Omental fat pad (tissue), 4 donors: ENCODE data around the gene MN1. TPM values are rescaled to one million over a fixed set of nuclear protein-coding genes. Genes with fewer than 3 reads are reported as not detected.
"Not testable (repeated sequence)": the region's sequence is repeated elsewhere in the genome, so short reads cannot be mapped to it uniquely, and the experiment has no call there.

Experiments used
- ATAC-seq: fragments of 150-250 bp; one replicate; pipeline ENCODE4 v1.9.1; 2016; ENCODE audit warnings: mild to moderate bottlenecking, moderate library complexity; ENCODE audit not compliant: low FRiP score
- DNase-seq: peaks from one replicate; pipeline ENCODE4 v3.0.0-alpha.2; 2019; ENCODE audit warnings: low spot score
- total RNA-seq, 4 donors: library from RNA; depleted of rRNA; stranded (reverse); fragments of >200 nt; gene quantifications; one replicate each; pipeline ENCODE4 v1.1.0, GENCODE V29; 2016
- TF ChIP-seq, protein P1 (sequence below), 3 donors: fragments of 450-650 bp; IDR thresholded peaks; one replicate each; pipeline ENCODE4 v1.5.1; 2016 to 2017; ENCODE audit warnings: antibody characterized with exemption in 3 of 3, mild to moderate bottlenecking in 3 of 3, moderate library complexity in 2 of 3

MN1 gene
- total RNA-seq, 4 donors from 2014 or later, result 4.8 to 16.5 (median 8.9) TPM

DNA sequence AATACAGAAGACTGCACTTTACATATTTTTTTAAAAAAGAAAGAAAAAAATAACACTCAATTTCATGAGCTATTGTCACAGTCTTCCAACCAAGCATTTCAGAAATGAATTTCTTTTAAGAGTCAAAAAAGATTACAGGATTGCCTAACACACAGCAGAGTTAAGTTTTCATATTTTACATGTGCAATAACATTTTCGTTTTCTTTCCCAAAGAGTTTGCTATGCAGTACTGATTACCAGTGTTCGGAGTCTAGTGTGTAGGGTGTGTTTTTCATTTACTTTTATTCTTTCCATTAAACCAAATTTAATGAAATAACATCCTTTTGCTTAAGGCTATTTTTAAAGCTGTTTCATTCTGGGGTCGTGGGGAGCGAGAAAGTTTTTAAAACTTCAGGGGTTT is 53.2 kb downstream of the MN1 start:
- ATAC-seq (peak; percentile 42), DNase-seq (no peak)
- TF ChIP-seq, protein P1, sequence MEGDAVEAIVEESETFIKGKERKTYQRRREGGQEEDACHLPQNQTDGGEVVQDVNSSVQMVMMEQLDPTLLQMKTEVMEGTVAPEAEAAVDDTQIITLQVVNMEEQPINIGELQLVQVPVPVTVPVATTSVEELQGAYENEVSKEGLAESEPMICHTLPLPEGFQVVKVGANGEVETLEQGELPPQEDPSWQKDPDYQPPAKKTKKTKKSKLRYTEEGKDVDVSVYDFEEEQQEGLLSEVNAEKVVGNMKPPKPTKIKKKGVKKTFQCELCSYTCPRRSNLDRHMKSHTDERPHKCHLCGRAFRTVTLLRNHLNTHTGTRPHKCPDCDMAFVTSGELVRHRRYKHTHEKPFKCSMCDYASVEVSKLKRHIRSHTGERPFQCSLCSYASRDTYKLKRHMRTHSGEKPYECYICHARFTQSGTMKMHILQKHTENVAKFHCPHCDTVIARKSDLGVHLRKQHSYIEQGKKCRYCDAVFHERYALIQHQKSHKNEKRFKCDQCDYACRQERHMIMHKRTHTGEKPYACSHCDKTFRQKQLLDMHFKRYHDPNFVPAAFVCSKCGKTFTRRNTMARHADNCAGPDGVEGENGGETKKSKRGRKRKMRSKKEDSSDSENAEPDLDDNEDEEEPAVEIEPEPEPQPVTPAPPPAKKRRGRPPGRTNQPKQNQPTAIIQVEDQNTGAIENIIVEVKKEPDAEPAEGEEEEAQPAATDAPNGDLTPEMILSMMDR (IDR thresholded peaks at IDR 0.05), result no peak

DNA sequence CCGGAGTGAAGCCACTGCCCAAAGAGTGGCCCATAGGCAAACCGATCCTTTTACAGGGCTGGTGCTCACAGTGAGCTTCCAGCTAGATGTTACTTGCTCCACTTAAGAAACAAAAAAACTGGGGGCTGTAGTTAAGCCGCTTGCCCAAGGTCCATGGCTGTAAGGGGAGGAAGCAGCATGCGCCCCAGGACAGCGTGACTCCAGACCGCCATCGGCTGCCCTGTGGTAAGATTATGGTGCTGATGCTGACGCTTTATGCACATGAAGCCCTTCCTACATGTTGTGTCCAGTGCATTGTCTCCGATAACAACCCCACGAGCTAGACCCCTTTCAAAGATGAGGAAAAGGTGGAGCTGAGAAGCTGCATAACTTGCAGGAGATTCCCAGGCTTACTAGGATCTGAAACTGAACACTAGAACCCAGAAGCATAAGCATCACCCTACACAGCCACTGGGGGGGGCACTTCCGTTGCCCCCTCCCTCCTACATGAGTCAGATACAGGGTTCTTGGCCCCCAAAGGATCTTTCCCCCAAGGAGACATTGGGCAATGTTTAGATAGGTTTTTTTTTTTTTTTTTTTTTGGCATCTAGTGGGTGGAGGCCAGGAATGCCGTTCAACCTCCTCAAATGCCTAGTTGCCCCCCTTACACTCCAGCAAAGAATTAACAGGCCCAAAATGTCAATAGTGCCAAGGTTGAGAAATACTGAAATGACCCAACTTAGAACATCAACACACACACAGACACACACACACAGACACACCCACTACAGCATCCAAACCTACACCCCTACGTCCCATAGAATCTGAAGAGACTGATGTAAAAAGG is 53.9 kb downstream of the MN1 start:
- DNase-seq, result no peak
- TF ChIP-seq, protein P1 (IDR thresholded peaks at IDR 0.05), result no peak
- peak; percentile 26 for ATAC-seq

DNA sequence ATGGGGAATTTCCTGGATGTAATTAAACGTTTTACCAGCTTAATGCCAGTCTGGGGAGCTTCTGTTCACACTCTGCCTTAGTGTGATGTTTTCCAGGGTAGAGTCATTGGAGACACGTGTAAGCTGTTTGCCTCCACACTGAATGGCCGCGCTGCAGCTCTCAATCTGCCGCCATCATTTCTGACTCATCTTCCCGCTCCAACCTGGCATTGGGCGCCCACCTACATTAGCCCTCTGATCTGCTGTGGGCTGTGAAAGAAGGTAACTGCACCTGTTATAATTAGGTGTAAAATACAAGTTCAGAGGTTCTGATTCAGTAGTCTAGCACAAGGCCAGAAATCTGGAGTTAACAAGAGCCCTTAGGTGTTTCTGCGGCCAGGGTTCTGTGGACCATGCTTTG is 54.6 kb downstream of the MN1 start:
- TF ChIP-seq, protein P1 (IDR thresholded peaks at IDR 0.05), result no peak
- DNase-seq, result no peak
- no peak for ATAC-seq

DNA sequence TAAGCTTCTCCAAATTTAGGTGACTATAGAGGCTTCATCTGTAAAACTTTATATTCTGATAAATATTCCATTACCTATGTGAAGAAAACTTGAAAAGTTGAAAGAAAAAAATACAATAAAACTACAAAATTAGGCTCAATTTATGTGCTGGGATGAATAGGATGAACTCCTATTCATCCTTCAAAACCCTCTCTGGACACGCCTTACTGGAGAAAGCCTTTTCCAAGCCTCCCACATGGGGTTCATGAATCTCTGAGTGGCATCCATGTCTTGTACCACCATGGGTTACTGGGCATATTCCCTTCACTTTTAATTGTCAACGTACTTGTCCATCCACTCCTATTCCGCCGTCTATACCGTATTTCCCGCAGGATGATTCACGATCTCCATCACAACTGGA is 55.7 kb downstream of the MN1 start:
- TF ChIP-seq, protein P1 (IDR thresholded peaks at IDR 0.05), result no peak
- ATAC-seq, result no peak
- no peak for DNase-seq

DNA sequence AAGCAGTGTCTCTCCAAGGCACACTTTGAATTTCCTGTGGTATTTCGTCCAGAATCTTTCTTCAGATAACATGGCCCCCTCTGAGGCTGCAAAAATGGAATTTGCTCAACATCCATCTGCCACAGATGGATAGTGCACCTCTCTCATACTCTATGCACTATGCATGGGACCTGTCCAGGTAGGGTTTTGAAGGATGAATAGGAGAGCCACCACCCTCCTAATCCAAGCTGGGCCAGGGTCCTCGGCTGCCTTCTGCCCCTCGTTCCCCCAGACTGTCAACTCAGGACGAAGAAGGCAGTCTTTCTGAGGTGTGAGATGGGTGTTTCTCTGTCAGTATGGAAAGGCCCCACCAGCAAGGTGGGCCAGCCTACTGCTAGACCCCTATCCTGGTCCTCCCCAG is 56.4 kb downstream of the MN1 start:
- TF ChIP-seq, protein P1 (IDR thresholded peaks at IDR 0.05), result no peak
- DNase-seq (no peak), ATAC-seq (no peak)

DNA sequence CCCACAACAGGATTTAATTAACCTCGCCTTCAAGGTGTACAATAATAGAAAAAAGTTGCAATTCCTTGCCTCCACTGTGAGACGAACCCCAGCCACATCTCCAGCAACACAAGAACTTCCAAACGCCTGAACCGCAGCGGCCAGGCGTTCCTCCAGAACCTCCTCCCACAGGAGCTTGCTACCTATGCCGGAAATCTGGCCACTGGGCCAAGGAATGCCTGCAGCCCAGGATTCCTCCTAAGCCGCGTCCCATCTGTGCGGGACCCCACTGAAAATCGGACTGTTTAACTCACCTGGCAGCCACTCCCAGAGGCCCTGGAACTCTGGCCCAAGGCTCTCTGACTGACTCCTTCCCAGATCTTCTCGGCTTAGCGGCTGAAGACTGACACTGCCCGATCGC is 57.5 kb downstream of the MN1 start:
- not testable (repeated sequence) for DNase-seq, ATAC-seq

DNA sequence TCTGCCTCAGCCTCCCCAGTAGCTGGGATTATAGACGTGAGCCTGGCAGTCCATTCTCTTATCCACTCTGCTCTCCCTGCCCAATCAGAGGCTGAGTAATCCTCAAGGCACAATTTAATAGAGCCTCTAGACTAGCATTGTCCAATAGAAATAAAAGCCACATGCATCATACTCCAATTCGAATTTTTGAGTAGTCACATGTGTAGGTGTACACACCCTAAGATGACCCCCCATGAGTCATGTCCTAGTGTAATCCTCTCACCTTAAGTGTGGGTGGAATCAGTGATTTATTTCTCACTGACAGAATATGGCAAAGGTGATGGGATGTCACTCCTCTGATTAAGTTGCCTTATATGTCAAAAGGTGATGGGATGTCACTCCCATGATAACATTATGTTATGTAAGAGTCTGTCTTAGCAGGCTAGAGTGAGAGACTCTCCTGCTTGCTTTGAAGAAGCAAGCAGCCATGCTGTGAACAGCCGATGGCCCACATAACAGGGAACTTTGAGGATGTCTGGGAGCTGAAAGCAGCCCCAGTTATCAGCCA is 61.3 kb downstream of the MN1 start:
- no peak for DNase-seq
- TF ChIP-seq, protein P1 (IDR thresholded peaks at IDR 0.05), result no peak
- ATAC-seq, result peak; percentile 44
